MM.1S (cell line): ENCODE data around the gene SCGB1D1.

Experiments used
- DNase-seq: peaks from one replicate; pipeline ENCODE4 v3.0.0-alpha.2; 2015
- H2AFZ ChIP-seq: fragments of 300-600 bp; sonication (generic); 2 replicates; pipeline ENCODE4 v1.6.0; 2016; ENCODE audit warnings: antibody characterized with exemption, low read length
- H3F3A ChIP-seq: fragments of 300-600 bp; sonication (generic); 2 replicates; pipeline ENCODE4 v1.6.1; 2016; ENCODE audit warnings: mild to moderate bottlenecking, antibody characterized with exemption, low read length, moderate library complexity, mixed read lengths; ENCODE audit not compliant: insufficient read depth
- H3K27ac ChIP-seq: fragments of 300-600 bp; sonication (generic); 2 replicates; pipeline ENCODE4 v1.5.1; 2016; ENCODE audit warnings: mild to moderate bottlenecking, low read length
- H3K27me3 ChIP-seq: fragments of 300-600 bp; sonication (generic); replicated peaks from 2 replicates; pipeline ENCODE4 v1.6.0; 2016; ENCODE audit warnings: low read length; ENCODE audit not compliant: insufficient read depth
- H3K36me3 ChIP-seq: fragments of 300-600 bp; sonication (generic); replicated peaks from 2 replicates; pipeline ENCODE4 v1.6.1; 2016; ENCODE audit warnings: mild to moderate bottlenecking, low read length, mixed read lengths; ENCODE audit not compliant: insufficient read depth
- H3K4me1 ChIP-seq: fragments of 300-600 bp; sonication (generic); 2 replicates; pipeline ENCODE4 v1.6.1; 2016; ENCODE audit warnings: low read length, mixed read lengths
- H3K4me2 ChIP-seq: fragments of 300-600 bp; sonication (generic); 2 replicates; pipeline ENCODE4 v1.6.0; 2016; ENCODE audit warnings: low read depth, low read length
- H3K4me3 ChIP-seq: fragments of 300-600 bp; sonication (generic); 2 replicates; pipeline ENCODE4 v1.5.1; 2016; ENCODE audit warnings: low read length, mixed read lengths
- H3K79me2 ChIP-seq: fragments of 300-600 bp; sonication (generic); 2 replicates; pipeline ENCODE4 v1.6.1; 2016; ENCODE audit warnings: mixed run types, low read length, mixed read lengths
- H3K9ac ChIP-seq: fragments of 300-600 bp; sonication (generic); 2 replicates; pipeline ENCODE4 v1.6.1; 2016; ENCODE audit warnings: low read length, mixed read lengths
- H3K9me2 ChIP-seq: fragments of 300-600 bp; sonication (generic); replicated peaks from 2 replicates; pipeline ENCODE4 v1.6.1; 2016; ENCODE audit warnings: mild to moderate bottlenecking, low read length, mixed read lengths; ENCODE audit not compliant: insufficient read depth
- H3K9me3 ChIP-seq: fragments of 300-600 bp; sonication (generic); replicated peaks from 2 replicates; pipeline ENCODE4 v1.6.1; 2016; ENCODE audit warnings: mild to moderate bottlenecking, low read length, mixed read lengths; ENCODE audit not compliant: insufficient read depth
- H4K20me1 ChIP-seq: fragments of 300-600 bp; sonication (generic); 2 replicates; pipeline ENCODE4 v1.6.1; 2016; ENCODE audit warnings: mild to moderate bottlenecking, low read length, moderate library complexity, mixed read lengths; ENCODE audit not compliant: insufficient read depth
- EZH2 ChIP-seq: fragments of 300-600 bp; sonication (generic); optimal IDR thresholded peaks from 2 replicates; pipeline ENCODE3; 2017; ENCODE audit warnings: low read depth, mild to moderate bottlenecking, antibody characterized with exemption, low read length, mixed read lengths
- EZH2phosphoT487 ChIP-seq: fragments of 300-600 bp; sonication (generic); IDR thresholded peaks from 2 replicates; pipeline ENCODE4 v1.6.1; 2018; ENCODE audit warnings: antibody characterized with exemption, low read length
- TF ChIP-seq, protein P1 (sequence below): fragments of 300-600 bp; sonication (generic); IDR thresholded peaks from 2 replicates; pipeline ENCODE4 v1.5.1; 2016; ENCODE audit warnings: antibody characterized with exemption, low read length, mixed read lengths

SCGB1D1 gene

DNA sequence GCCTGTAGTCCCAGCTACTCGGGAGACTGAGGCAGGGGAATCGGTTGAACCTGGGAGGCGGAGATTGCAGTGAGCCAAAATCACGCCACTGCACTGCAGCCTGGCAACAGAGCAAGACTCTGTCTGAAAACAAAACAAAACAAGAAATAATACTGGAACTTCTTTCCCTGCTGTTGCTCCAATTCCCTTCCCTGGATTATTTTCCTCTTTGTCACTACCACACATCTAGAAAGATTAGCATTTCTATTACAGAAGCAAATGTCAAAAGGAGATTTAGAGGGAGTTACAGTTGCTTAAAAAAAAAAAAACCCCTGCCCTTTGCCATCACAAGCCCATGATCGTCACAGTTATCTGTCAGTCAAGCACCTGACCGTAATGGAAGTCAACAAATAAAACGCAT lies 17.7 kb upstream of the SCGB1D1 start:
- Histone ChIP-seq H3K27ac (no peak overlapping the region), H3K4me2 (no peak overlapping the region), H3K9ac (no peak overlapping the region), H3F3A (no peaks in the 10 kb centered on the region), H3K27me3 (no peaks in the 10 kb centered on the region), H4K20me1 (no peaks in the 10 kb centered on the region), H2AFZ (no peak overlapping the region), H3K9me3 (no peaks in the 10 kb centered on the region), H3K4me3 (no peak overlapping the region), H3K79me2 (no peaks in the 10 kb centered on the region), H3K9me2 (no peaks in the 10 kb centered on the region), H3K4me1 (0 out of 2 replicates have a peak, but pooled peaks cover 2% of the 10 kb centered on the region), H3K36me3 (no peaks in the 10 kb centered on the region)
- DNase-seq, result no peak
- TF ChIP-seq, protein P1, sequence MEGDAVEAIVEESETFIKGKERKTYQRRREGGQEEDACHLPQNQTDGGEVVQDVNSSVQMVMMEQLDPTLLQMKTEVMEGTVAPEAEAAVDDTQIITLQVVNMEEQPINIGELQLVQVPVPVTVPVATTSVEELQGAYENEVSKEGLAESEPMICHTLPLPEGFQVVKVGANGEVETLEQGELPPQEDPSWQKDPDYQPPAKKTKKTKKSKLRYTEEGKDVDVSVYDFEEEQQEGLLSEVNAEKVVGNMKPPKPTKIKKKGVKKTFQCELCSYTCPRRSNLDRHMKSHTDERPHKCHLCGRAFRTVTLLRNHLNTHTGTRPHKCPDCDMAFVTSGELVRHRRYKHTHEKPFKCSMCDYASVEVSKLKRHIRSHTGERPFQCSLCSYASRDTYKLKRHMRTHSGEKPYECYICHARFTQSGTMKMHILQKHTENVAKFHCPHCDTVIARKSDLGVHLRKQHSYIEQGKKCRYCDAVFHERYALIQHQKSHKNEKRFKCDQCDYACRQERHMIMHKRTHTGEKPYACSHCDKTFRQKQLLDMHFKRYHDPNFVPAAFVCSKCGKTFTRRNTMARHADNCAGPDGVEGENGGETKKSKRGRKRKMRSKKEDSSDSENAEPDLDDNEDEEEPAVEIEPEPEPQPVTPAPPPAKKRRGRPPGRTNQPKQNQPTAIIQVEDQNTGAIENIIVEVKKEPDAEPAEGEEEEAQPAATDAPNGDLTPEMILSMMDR, result no peak
- TF ChIP-seq EZH2 (no peak), EZH2phosphoT487 (no peak)

- no peak overlapping the region for H3K27ac ChIP-seq
- H3K79me2 ChIP-seq, result no peaks in the 10 kb centered on the region
- no peaks in the 10 kb centered on the region for H3F3A ChIP-seq
- TF ChIP-seq, protein P1, result no peak
- TF ChIP-seq EZH2 (no peak), EZH2phosphoT487 (no peak)
- H3K4me3 ChIP-seq, result no peak overlapping the region
- no peaks in the 10 kb centered on the region for H4K20me1 ChIP-seq
- H3K9me3 ChIP-seq, result no peaks in the 10 kb centered on the region
- no peak for DNase-seq
- no peaks in the 10 kb centered on the region for H3K36me3 ChIP-seq
- no peaks in the 10 kb centered on the region; the same call in 1 of the 2 replicates for H3K27me3 ChIP-seq
- H2AFZ ChIP-seq, result no peak overlapping the region
- 0 out of 2 replicates have a peak, but pooled peaks cover 3% of the 10 kb centered on the region for H3K4me1 ChIP-seq
- no peaks in the 10 kb centered on the region for H3K9me2 ChIP-seq
- H3K9ac ChIP-seq, result no peak overlapping the region
- H3K4me2 ChIP-seq, result no peak overlapping the region
These were observed 13.2 kb upstream of the SCGB1D1 start for GRCh38 chr11:62176766-62177165.

DNA sequence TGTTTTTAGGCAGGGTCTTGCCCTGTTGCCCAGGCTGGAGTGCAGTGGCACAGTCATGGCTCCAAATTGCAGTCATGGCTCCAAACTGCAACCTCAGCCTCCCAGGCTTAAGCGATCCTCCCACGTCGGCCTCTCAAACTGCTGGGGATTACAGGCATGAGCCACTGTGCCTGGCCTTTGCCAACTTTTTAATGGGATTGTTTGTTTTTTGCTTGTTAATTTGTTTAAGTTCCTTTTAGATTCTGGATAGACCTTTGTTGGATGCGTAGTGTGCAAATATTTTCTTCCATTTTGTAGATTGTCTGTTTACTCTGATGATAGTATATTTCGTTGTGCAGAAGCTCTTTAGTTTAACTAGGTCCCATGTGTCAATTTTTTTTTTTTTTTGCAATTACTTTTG lies 10.0 kb upstream of the SCGB1D1 start:
- H3K4me3 ChIP-seq, result no peak overlapping the region
- no peaks in the 10 kb centered on the region for H3K79me2 ChIP-seq
- no peak overlapping the region for H3K9ac ChIP-seq
- no peaks in the 10 kb centered on the region for H3K36me3 ChIP-seq
- no peak overlapping the region for H3K4me2 ChIP-seq
- H3F3A ChIP-seq, result no peaks in the 10 kb centered on the region
- H3K27ac ChIP-seq, result no peak overlapping the region
- TF ChIP-seq EZH2 (no peak), EZH2phosphoT487 (no peak)
- TF ChIP-seq, protein P1, result no peak
- no peak for DNase-seq
- H3K9me2 ChIP-seq, result no peaks in the 10 kb centered on the region
- no peak overlapping the region for H2AFZ ChIP-seq
- no peaks in the 10 kb centered on the region for H3K9me3 ChIP-seq
- peaks cover 11% of the 10 kb centered on the region; the same call in 1 of the 2 replicates for H3K4me1 ChIP-seq
- no peaks in the 10 kb centered on the region; the same call in 1 of the 2 replicates for H3K27me3 ChIP-seq
- H4K20me1 ChIP-seq, result no peaks in the 10 kb centered on the region
